H9 (cell line): ENCODE results near the gene SDHB. TPM values are rescaled to one million over a fixed set of nuclear protein-coding genes. Genes with fewer than 3 reads are reported as not detected.

Experiments used
- DNase-seq: peaks from one replicate; pipeline ENCODE4 v3.0.0-alpha.2; 2017
- H2AFZ ChIP-seq: one replicate; pipeline ENCODE4 v1.6.1; 2013; ENCODE audit warnings: mild to moderate bottlenecking, low read length, control low read depth, moderate library complexity
- H2AK5ac ChIP-seq: 2 replicates; pipeline ENCODE4 v1.6.1; 2013; ENCODE audit warnings: low read length, control low read depth, mixed read lengths; ENCODE audit not compliant: insufficient read length
- H2BK120ac ChIP-seq: one replicate; pipeline ENCODE4 v1.6.1; 2013; ENCODE audit warnings: low read depth, mild to moderate bottlenecking, low read length, control low read depth, inconsistent platforms; ENCODE audit not compliant: poor library complexity, severe bottlenecking
- H2BK12ac ChIP-seq: 2 replicates; pipeline ENCODE4 v1.6.1; 2013; ENCODE audit warnings: low read length, control low read depth, mixed read lengths, low read depth; ENCODE audit not compliant: insufficient read length
- H2BK15ac ChIP-seq: 2 replicates; pipeline ENCODE4 v1.6.1; 2013; ENCODE audit warnings: low read depth, low read length, control low read depth
- H2BK20ac ChIP-seq: one replicate; pipeline ENCODE4 v1.6.1; 2013; ENCODE audit warnings: low read depth, mild to moderate bottlenecking, low read length, control low read depth, inconsistent platforms; ENCODE audit not compliant: poor library complexity, severe bottlenecking
- H2BK5ac ChIP-seq: 2 replicates; pipeline ENCODE4 v1.6.1; 2013; ENCODE audit warnings: low read length, control low read depth, mixed read lengths; ENCODE audit not compliant: insufficient read length
- H3K14ac ChIP-seq: 2 replicates; pipeline ENCODE4 v1.6.1; 2013; ENCODE audit warnings: low read length, control low read depth; ENCODE audit not compliant: insufficient read depth
- H3K18ac ChIP-seq: 2 replicates; pipeline ENCODE4 v1.6.1; 2013; ENCODE audit warnings: low read depth, mild to moderate bottlenecking, mixed read lengths, low read length, control low read depth; ENCODE audit not compliant: insufficient read length
- H3K23ac ChIP-seq: 2 replicates; pipeline ENCODE4 v1.6.1; 2013; ENCODE audit warnings: low read length, control low read depth, mixed read lengths, low read depth; ENCODE audit not compliant: insufficient read length
- H3K23me2 ChIP-seq: 2 replicates; pipeline ENCODE4 v1.6.1; 2013; ENCODE audit warnings: low read depth, mild to moderate bottlenecking, mixed read lengths, low read length, control low read depth; ENCODE audit not compliant: insufficient read length, poor library complexity, severe bottlenecking
- H3K27ac ChIP-seq: 2 replicates; pipeline ENCODE4 v1.5.1; 2013; ENCODE audit warnings: low read length, control low read depth, mixed read lengths, low read depth; ENCODE audit not compliant: insufficient read length
- H3K27me3 ChIP-seq: 2 replicates; pipeline ENCODE4 v1.6.1; 2013; ENCODE audit warnings: low read length, control low read depth, inconsistent platforms; ENCODE audit not compliant: insufficient read depth
- H3K4ac ChIP-seq: 2 replicates; pipeline ENCODE4 v1.6.1; 2013; ENCODE audit warnings: low read depth, mild to moderate bottlenecking, control low read depth, inconsistent platforms, low read length, moderate library complexity
- H3K4me1 ChIP-seq: 2 replicates; pipeline ENCODE4 v1.6.1; 2013; ENCODE audit warnings: low read length, control low read depth, inconsistent platforms; ENCODE audit not compliant: insufficient read depth
- H3K4me2 ChIP-seq: 2 replicates; pipeline ENCODE4 v1.6.1; 2013; ENCODE audit warnings: low read length, control low read depth, mixed read lengths; ENCODE audit not compliant: insufficient read length, insufficient read depth
- H3K56ac ChIP-seq: 2 replicates; pipeline ENCODE4 v1.6.1; 2013; ENCODE audit warnings: low read depth, mild to moderate bottlenecking, mixed read lengths, low read length, control low read depth; ENCODE audit not compliant: insufficient read length
- H3K79me1 ChIP-seq: 2 replicates; pipeline ENCODE4 v1.6.1; 2013; ENCODE audit warnings: low read depth, mild to moderate bottlenecking, moderate library complexity, low read length, control low read depth, inconsistent platforms; ENCODE audit not compliant: insufficient read depth, poor library complexity, severe bottlenecking
- H3K79me2 ChIP-seq: 2 replicates; pipeline ENCODE4 v1.6.1; 2013; ENCODE audit warnings: low read length, control low read depth, inconsistent platforms; ENCODE audit not compliant: insufficient read depth
- H3K9ac ChIP-seq: 2 replicates; pipeline ENCODE4 v1.6.1; 2013; ENCODE audit warnings: low read length, control low read depth, mixed read lengths; ENCODE audit not compliant: insufficient read length; ENCODE audit errors: extremely low read depth
- H3K9me3 ChIP-seq: one replicate; pipeline ENCODE4 v1.6.1; 2013; ENCODE audit warnings: low read depth, low read length, inconsistent platforms; ENCODE audit not compliant: control insufficient read depth
- H3T11ph ChIP-seq: one replicate; pipeline ENCODE4 v1.6.1; 2013; ENCODE audit warnings: mild to moderate bottlenecking, low read length, control low read depth, inconsistent platforms
- H4K20me1 ChIP-seq: one replicate; pipeline ENCODE4 v1.6.1; 2013; ENCODE audit not compliant: control insufficient read depth, insufficient read length, insufficient read depth
- H4K5ac ChIP-seq: 2 replicates; pipeline ENCODE4 v1.6.1; 2013; ENCODE audit warnings: low read depth, mild to moderate bottlenecking, mixed read lengths, low read length, control low read depth; ENCODE audit not compliant: insufficient read length
- H4K8ac ChIP-seq: replicated peaks from 2 replicates; pipeline ENCODE4 v1.6.1; 2013; ENCODE audit warnings: low read length, control low read depth, mixed read lengths, low read depth; ENCODE audit not compliant: insufficient read length
- H4K91ac ChIP-seq: 2 replicates; pipeline ENCODE4 v1.6.1; 2013; ENCODE audit warnings: low read depth, mild to moderate bottlenecking, moderate library complexity, mixed read lengths, low read length, control low read depth; ENCODE audit not compliant: insufficient read length
- H3K27ac Mint-ChIP-seq, 3 experiments: 2 replicates in 2 of 3; 3 replicates in 1 of 3; pipeline ENCODE4 v1.8.0; 2020 to 2021; ENCODE audit warnings: mixed read lengths in 3 of 3, mild to moderate bottlenecking in 1 of 3, moderate library complexity in 1 of 3
- H3K27me3 Mint-ChIP-seq: 2 replicates; pipeline ENCODE4 v1.8.0; 2021; ENCODE audit warnings: low read depth, mild to moderate bottlenecking, moderate library complexity, mixed read lengths
- H3K36me3 Mint-ChIP-seq, 3 experiments: 2 replicates in 2 of 3; 3 replicates in 1 of 3; pipeline ENCODE4 v1.8.0; 2020 to 2021; ENCODE audit warnings: low read depth in 3 of 3, mixed read lengths in 3 of 3; ENCODE audit not compliant: insufficient read depth in 1 of 3
- H3K4me1 Mint-ChIP-seq, 2 experiments: 2 replicates each; pipeline ENCODE4 v1.8.0; 2020; ENCODE audit warnings: mixed read lengths in 2 of 2
- H3K4me3 Mint-ChIP-seq, 2 experiments: 2 replicates in 1 of 2; 3 replicates in 1 of 2; pipeline ENCODE4 v1.8.0; 2020 to 2021; ENCODE audit warnings: mild to moderate bottlenecking in 2 of 2, mixed read lengths in 2 of 2, moderate library complexity in 1 of 2
- H3K9me3 Mint-ChIP-seq, 2 experiments: 2 replicates in 1 of 2; 3 replicates in 1 of 2; pipeline ENCODE4 v1.8.0; 2020; ENCODE audit warnings: mild to moderate bottlenecking in 2 of 2, mixed read lengths in 2 of 2, moderate library complexity in 1 of 2
- WGBS: extraction: QIAGEN DNeasy Blood & Tissue Kit; methylation state at CpG from one replicate; pipeline ENCODE4 v1.1.7; 2013; ENCODE audit warnings: missing lambda C conversion rate, low lambda C conversion rate, mixed read lengths; ENCODE audit not compliant: insufficient read length; ENCODE audit errors: extremely low coverage; 5-methylcytosine and 5-hydroxymethylcytosine counted together
- total RNA-seq: library from RNA; stranded (reverse); gene quantifications from 2 replicates; pipeline ENCODE4 v1.2.1, GENCODE V29; 2021
- TF ChIP-seq, protein P1 (sequence below): fragments of 200-600 bp; sonication (generic); conservative IDR thresholded peaks from 3 replicates; pipeline ENCODE4 v1.8.0; 2021; ENCODE audit warnings: antibody characterized with exemption, mild to moderate bottlenecking

SDHB gene
- total RNA-seq, 1 experiment from 2014 or later = 77.5 TPM

DNA sequence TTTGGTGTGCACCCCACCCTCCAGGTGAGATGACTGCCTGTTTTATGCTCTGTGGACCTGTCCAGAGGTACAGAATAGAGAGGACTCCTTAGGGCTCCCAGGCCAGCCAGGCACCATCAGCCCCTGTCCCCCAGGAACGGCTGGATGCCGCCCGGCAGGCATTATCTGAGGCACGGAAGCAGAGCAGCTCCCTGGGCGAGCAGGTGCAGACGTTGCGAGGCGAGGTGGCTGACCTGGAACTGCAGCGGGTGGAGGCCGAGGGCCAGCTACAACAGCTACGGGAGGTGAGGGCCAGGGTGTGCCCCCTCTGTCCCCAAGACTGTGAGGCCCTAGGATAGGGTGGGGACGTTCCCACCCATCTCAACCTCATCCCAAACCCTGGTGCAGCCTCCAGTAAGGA lies 84.2 kb downstream of the SDHB start:
- no peak overlapping the region for H2BK15ac ChIP-seq

More for the DNA sequence above, 84.2 kb downstream of the SDHB start:
- H4K20me1 ChIP-seq = no peaks in the 10 kb centered on the region
- no peak overlapping the region for H4K91ac ChIP-seq
- no peak overlapping the region for H2AK5ac ChIP-seq
- H3K27ac Mint-ChIP-seq = peak overlapping the region in 2 of 3 experiments; percentile 44 to 83; a peak in 3 of 7 replicates
- no peak overlapping the region for H3K27ac ChIP-seq
- H3K4me1 Mint-ChIP-seq = peaks cover 7 to 18% of the 10 kb centered on the region in 2 experiments
- no peaks in the 10 kb centered on the region for H3K79me1 ChIP-seq
- no peaks in the 10 kb centered on the region for H3K27me3 ChIP-seq
- no peaks in the 10 kb centered on the region for H3K79me2 ChIP-seq
- no peak overlapping the region for H3K18ac ChIP-seq
- H3T11ph ChIP-seq = no peak overlapping the region
- H3K56ac ChIP-seq = no peak overlapping the region
- H3K4me3 Mint-ChIP-seq = no peak overlapping the region
- WGBS = no CpG with 5 or more reads among the region's 12 CpGs
- H3K4me2 ChIP-seq = no peak overlapping the region
- TF ChIP-seq, protein P1, sequence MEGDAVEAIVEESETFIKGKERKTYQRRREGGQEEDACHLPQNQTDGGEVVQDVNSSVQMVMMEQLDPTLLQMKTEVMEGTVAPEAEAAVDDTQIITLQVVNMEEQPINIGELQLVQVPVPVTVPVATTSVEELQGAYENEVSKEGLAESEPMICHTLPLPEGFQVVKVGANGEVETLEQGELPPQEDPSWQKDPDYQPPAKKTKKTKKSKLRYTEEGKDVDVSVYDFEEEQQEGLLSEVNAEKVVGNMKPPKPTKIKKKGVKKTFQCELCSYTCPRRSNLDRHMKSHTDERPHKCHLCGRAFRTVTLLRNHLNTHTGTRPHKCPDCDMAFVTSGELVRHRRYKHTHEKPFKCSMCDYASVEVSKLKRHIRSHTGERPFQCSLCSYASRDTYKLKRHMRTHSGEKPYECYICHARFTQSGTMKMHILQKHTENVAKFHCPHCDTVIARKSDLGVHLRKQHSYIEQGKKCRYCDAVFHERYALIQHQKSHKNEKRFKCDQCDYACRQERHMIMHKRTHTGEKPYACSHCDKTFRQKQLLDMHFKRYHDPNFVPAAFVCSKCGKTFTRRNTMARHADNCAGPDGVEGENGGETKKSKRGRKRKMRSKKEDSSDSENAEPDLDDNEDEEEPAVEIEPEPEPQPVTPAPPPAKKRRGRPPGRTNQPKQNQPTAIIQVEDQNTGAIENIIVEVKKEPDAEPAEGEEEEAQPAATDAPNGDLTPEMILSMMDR = no peak
- no peaks in the 10 kb centered on the region for H3K23me2 ChIP-seq
- H3K23ac ChIP-seq = no peak overlapping the region
- H4K8ac ChIP-seq = no peak overlapping the region
- H3K27me3 Mint-ChIP-seq = no peaks in the 10 kb centered on the region
- no peaks in the 10 kb centered on the region for H3K9me3 Mint-ChIP-seq
- no peak overlapping the region for H2BK5ac ChIP-seq
- no peak overlapping the region for H2BK20ac ChIP-seq
- no peaks in the 10 kb centered on the region for H3K4me1 ChIP-seq
- H3K9ac ChIP-seq = no peak overlapping the region
- H3K36me3 Mint-ChIP-seq = peaks cover 21 to 53% (median 41%) of the 10 kb centered on the region in 3 experiments
- H3K14ac ChIP-seq = no peak overlapping the region
- H2BK12ac ChIP-seq = no peak overlapping the region
- no peak overlapping the region for H3K4ac ChIP-seq
- H3K9me3 ChIP-seq = no peaks in the 10 kb centered on the region
- no peak for DNase-seq
- no peak overlapping the region for H4K5ac ChIP-seq
- no peak overlapping the region for H2AFZ ChIP-seq
- H2BK120ac ChIP-seq = no peak overlapping the region
